ENCODE data around the gene AGAP9.
"Not testable (repeated sequence)": the region's sequence is repeated elsewhere in the genome, so short reads cannot be mapped to it uniquely, and the experiment has no call there.

Gene AGAP9

GRCh38 chr10:47456079-47456785, 67.2 kb downstream of the AGAP9 start:
- no peak for DNase-seq

- not testable (repeated sequence) for DNase-seq
Observed at GRCh38 chr10:47455350-47456078, 67.9 kb downstream of the AGAP9 start.

GRCh38 chr10:47454780-47455058, 68.7 kb downstream of the AGAP9 start:
- no peak for DNase-seq

GRCh38 chr10:47454008-47454779, 69.2 kb downstream of the AGAP9 start:
- no peak for DNase-seq

- no peak for DNase-seq
Observed at GRCh38 chr10:47453141-47454007, 70.1 kb downstream of the AGAP9 start.

- no peak for DNase-seq
Observed at GRCh38 chr10:47452495-47453140, 70.8 kb downstream of the AGAP9 start.

GRCh38 chr10:47451998-47452494, 71.4 kb downstream of the AGAP9 start:
- no peak for DNase-seq

All from NCI-H1694 treated with DMSO at 0.1 percent for 48 hours (cell line).